Prostate gland (tissue), 2 donors: ENCODE results near the gene CLEC16A.

Experiments used
- POLR2A ChIP-seq: fragments of 450-650 bp; IDR thresholded peaks from one replicate; pipeline ENCODE4 v1.6.1; 2016; ENCODE audit warnings: antibody characterized with exemption, mild to moderate bottlenecking
- POLR2AphosphoS5 ChIP-seq: sonication (generic); formaldehyde crosslinking; IDR thresholded peaks from one replicate; pipeline ENCODE4 v1.6.1; 2017; ENCODE audit warnings: antibody characterized with exemption
- TF ChIP-seq, protein P1 (sequence below), 4 experiments: fragments of 200-600 bp in 2 of 4; fragments of 450-650 bp in 2 of 4; sonication (generic) in 2 of 4; IDR thresholded peaks; 1 replicate in 3 of 4; 2 replicates in 1 of 4; pipeline ENCODE4 v1.5.1; 2016 to 2019; ENCODE audit warnings: antibody characterized with exemption in 4 of 4, mild to moderate bottlenecking in 2 of 4, moderate library complexity in 2 of 4

DNA sequence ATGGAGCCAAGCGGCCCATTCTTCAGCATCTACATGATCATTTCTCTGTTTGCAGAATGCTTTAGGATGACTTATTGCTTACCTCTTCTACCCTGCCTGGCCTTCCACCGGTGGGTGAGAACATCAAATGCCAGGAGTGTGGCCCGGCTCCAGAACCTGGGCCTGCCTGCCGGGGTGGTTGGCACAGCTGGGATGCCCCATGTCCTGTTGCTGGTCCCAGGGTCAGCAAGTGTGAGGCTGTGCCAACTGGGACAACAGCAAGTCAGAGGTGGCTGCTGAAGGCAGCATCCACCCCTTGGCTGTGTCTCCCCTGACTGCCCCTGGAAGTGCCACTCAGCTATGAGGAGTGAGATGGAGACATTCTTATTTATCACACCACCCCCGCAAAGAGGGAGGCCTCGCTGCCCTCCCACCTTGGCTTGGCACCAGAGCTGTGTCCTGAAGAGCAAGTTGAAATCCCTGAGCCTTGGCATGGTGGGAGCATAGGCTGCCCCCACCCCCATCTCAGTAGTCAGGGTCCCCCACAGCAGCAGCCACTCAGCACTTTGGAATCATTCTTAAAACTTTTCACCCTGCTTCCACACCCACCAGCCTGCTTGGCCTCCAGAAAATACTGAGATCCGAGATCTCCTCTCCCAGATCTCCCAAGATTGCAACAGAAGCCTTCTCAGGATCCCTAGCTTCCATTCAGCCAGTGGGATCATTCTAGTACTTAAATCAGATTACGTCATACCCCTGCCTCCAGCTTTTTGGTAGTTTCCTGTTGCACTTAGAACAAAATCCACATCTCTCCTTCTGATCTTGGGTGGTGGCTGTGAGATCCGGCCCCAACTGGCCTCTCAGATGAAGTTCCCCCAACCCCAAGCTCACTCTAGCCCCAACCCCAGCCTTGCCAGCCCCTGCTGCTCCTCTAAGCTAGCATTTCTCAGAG is 184.1 kb downstream of the CLEC16A start:
- TF ChIP-seq, protein P1, sequence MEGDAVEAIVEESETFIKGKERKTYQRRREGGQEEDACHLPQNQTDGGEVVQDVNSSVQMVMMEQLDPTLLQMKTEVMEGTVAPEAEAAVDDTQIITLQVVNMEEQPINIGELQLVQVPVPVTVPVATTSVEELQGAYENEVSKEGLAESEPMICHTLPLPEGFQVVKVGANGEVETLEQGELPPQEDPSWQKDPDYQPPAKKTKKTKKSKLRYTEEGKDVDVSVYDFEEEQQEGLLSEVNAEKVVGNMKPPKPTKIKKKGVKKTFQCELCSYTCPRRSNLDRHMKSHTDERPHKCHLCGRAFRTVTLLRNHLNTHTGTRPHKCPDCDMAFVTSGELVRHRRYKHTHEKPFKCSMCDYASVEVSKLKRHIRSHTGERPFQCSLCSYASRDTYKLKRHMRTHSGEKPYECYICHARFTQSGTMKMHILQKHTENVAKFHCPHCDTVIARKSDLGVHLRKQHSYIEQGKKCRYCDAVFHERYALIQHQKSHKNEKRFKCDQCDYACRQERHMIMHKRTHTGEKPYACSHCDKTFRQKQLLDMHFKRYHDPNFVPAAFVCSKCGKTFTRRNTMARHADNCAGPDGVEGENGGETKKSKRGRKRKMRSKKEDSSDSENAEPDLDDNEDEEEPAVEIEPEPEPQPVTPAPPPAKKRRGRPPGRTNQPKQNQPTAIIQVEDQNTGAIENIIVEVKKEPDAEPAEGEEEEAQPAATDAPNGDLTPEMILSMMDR (IDR thresholded peaks at IDR 0.05) = no peak
- TF ChIP-seq POLR2A (no peak), POLR2AphosphoS5 (no peak)
